ENCODE results near the gene PPFIBP1. TPM values are rescaled to one million over a fixed set of nuclear protein-coding genes. Genes with fewer than 3 reads are reported as not detected.

PPFIBP1 gene
- total and polyA plus RNA-seq, 2 of the 8 experiments (the other 6 are each of a cell fraction or from before 2014, with no cell fraction given), result 7.7 to 31.3 TPM

GRCh38 chr12:27710592-27711316 lies 186.7 kb downstream of the PPFIBP1 start, which contains the start of gene MRPS35:
Gene MRPS35, plus strand, starts transcription at chr12:27710832. Its CDS starts 12 bp downstream, at chr12:27710844.
- Histone ChIP-seq H2BK12ac (ENCODE audit: low read depth, low read length) (peak within 1 kb of the TSS; percentile 30; the same call in 1 of the 2 replicates), H3K9me3 (ENCODE audit: insufficient read depth in 2 of 2, low read depth in 1 of 2, low read length in 1 of 2) (no peaks in the 10 kb centered on the region), H3K36me3 (ENCODE audit: control insufficient read depth in 2 of 4, insufficient read depth in 4 of 4, low read length in 3 of 4) (peaks cover 0 to 6% (median 0%) of the 10 kb centered on the region in 4 experiments; a peak in 3 of 8 replicates), H3K27ac (ENCODE audit: low read depth, low read length) (peak within 1 kb of the TSS; percentile 81), H2AFZ (ENCODE audit: low read length) (peak within 1 kb of the TSS; percentile 88), H3K4me3 (ENCODE audit: extremely low read depth in 1 of 4, insufficient read depth in 2 of 4, low read depth in 3 of 4, low read length in 4 of 4) (peak within 1 kb of the TSS; percentile 82 to 97 (median 91)), H4K8ac (ENCODE audit: extremely low read depth, insufficient read depth, low read length) (peak within 1 kb of the TSS; percentile 94), H3K18ac (ENCODE audit: extremely low read depth, low read length) (peak within 1 kb of the TSS; percentile 97), H2BK5ac (ENCODE audit: low read depth, low read length) (peak within 1 kb of the TSS; percentile 87), H4K20me1 (replicated peaks in 1 of 2; ENCODE audit: control insufficient read depth in 1 of 2, insufficient read depth in 2 of 2, low read length in 2 of 2) (peaks cover 0 to 5% of the 10 kb centered on the region in 2 experiments), H3K9ac (replicated peaks in 1 of 4; ENCODE audit: extremely low read depth in 1 of 4, low read depth in 3 of 4, low read length in 3 of 4) (peak within 1 kb of the TSS; percentile 86 to 97 (median 90)), H3K56ac (replicated peaks; ENCODE audit: insufficient read length, low read depth, low read length) (peak within 1 kb of the TSS; percentile 80), H3K4ac (replicated peaks; ENCODE audit: insufficient read length, low read depth, low read length) (peak within 1 kb of the TSS; percentile 50), H3K4me1 (replicated peaks in 1 of 4; ENCODE audit: control insufficient read depth in 3 of 4, insufficient read depth in 4 of 4, low read length in 3 of 4) (peaks cover 0 to 3% (median 1%) of the 10 kb centered on the region in 4 experiments; a peak in 3 of 7 replicates), H4K91ac (replicated peaks; ENCODE audit: insufficient read length, low read length) (peak within 1 kb of the TSS; percentile 99), H3K27me3 (replicated peaks in 1 of 4; ENCODE audit: control insufficient read depth in 3 of 4, extremely low read depth in 1 of 4, insufficient read depth in 3 of 4, low read length in 3 of 4) (no peaks in the 10 kb centered on the region), H3K23ac (ENCODE audit: insufficient read length) (no peak within 1 kb of the TSS), H3K79me1 (ENCODE audit: low read depth, low read length) (peaks cover 5% of the 10 kb centered on the region; the same call in 1 of the 2 replicates), H2BK20ac (ENCODE audit: low read length) (no peak within 1 kb of the TSS), H4K5ac (ENCODE audit: insufficient read length, low read depth, low read length) (peak within 1 kb of the TSS; percentile 99), H3K23me2 (ENCODE audit: low read depth, low read length) (peaks cover 13% of the 10 kb centered on the region; the same call in 1 of the 2 replicates), H2BK120ac (replicated peaks; ENCODE audit: low read depth, low read length) (no peak within 1 kb of the TSS), H3K14ac (ENCODE audit: insufficient read length) (peak within 1 kb of the TSS; percentile 81), H3K4me2 (ENCODE audit: insufficient read depth in 1 of 2, low read depth in 2 of 2, low read length in 2 of 2) (peak within 1 kb of the TSS; percentile 80 to 82), H2AK5ac (ENCODE audit: low read depth, low read length) (no peak within 1 kb of the TSS), H2BK15ac (ENCODE audit: low read length) (peak within 1 kb of the TSS; percentile 100), H3K79me2 (ENCODE audit: control insufficient read depth in 1 of 2, insufficient read depth in 2 of 2, low read length in 2 of 2) (peaks cover 10 to 40% of the 10 kb centered on the region in 2 experiments; a peak in 3 of 4 replicates)
- WGBS, 2 experiments (ENCODE audit: extremely low coverage in 1 of 2, insufficient coverage in 1 of 2, insufficient read length in 1 of 2, insufficient replicate concordance in 2 of 2, low coverage in 1 of 2, low lambda C conversion rate in 2 of 2, missing lambda C conversion rate in 1 of 2), result 1% methylated on average over 44 of the region's 46 CpGs; no CpG with 5 or more reads in 1 of the 2 experiments
- DNase-seq (ENCODE audit: low read depth in 1 of 2, low spot score in 2 of 2) (peak; percentile 60 to 93), FAIRE-seq (no peak)
- CTCF ChIA-PET (ENCODE audit: partially characterized antibody), result interaction anchor here (0.9 to 1.6 kb wide), 3 partner anchors 9 to 21 kb away, joined by 3 to 7 read pairs (median 4); no protein-coding TSS in a partner anchor
- POLR2A ChIA-PET (ENCODE audit: partially characterized antibody), result interaction anchor here (0.6 to 1.4 kb wide), 7 partner anchors 9 to 280 kb away, joined by 3 to 8 read pairs (median 3); partner anchors contain the start of genes KLHL42 and MANSC4
- TF ChIP-seq TBP (IDR thresholded peaks at IDR 0.05; ENCODE audit: low read depth, low read length) (peak; percentile 84), HDAC2 (IDR thresholded peaks at IDR 0.05; ENCODE audit: borderline replicate concordance in 1 of 2, low read depth in 2 of 2, low read length in 2 of 2) (peak in 1 of 2 experiments; percentile 96; a peak in 1 of 4 replicates), E2F6 (IDR thresholded peaks at IDR 0.05) (peak; percentile 85), KDM4A (IDR thresholded peaks at IDR 0.05; ENCODE audit: low read depth, low read length, severe bottlenecking) (peak; percentile 98), TEAD4 (IDR thresholded peaks at IDR 0.05; ENCODE audit: low read depth, low read length) (peak; percentile 65), GTF2F1 (IDR thresholded peaks at IDR 0.05; ENCODE audit: borderline replicate concordance, low read depth, low read length) (peak; percentile 79; the same call in 1 of the 2 replicates), EZH2 (IDR thresholded peaks at IDR 0.05; ENCODE audit: low read depth, low read length, severe bottlenecking) (peak; percentile 40), ASH2L (IDR thresholded peaks at IDR 0.05; ENCODE audit: low read length) (peak; percentile 99), NANOG (IDR thresholded peaks at IDR 0.05; ENCODE audit: insufficient read depth, low read depth, low read length, poor library complexity, severe bottlenecking) (no peak)

Measured in H1 (cell line).